ENCODE data around the gene ARHGAP23. TPM values are rescaled to one million over a fixed set of nuclear protein-coding genes. Genes with fewer than 3 reads are reported as not detected.
"Not testable (repeated sequence)": the region's sequence is repeated elsewhere in the genome, so short reads cannot be mapped to it uniquely, and the experiment has no call there.

The ARHGAP23 gene
- total RNA-seq, 1 experiment from 2014 or later, result 83.5 TPM

DNA sequence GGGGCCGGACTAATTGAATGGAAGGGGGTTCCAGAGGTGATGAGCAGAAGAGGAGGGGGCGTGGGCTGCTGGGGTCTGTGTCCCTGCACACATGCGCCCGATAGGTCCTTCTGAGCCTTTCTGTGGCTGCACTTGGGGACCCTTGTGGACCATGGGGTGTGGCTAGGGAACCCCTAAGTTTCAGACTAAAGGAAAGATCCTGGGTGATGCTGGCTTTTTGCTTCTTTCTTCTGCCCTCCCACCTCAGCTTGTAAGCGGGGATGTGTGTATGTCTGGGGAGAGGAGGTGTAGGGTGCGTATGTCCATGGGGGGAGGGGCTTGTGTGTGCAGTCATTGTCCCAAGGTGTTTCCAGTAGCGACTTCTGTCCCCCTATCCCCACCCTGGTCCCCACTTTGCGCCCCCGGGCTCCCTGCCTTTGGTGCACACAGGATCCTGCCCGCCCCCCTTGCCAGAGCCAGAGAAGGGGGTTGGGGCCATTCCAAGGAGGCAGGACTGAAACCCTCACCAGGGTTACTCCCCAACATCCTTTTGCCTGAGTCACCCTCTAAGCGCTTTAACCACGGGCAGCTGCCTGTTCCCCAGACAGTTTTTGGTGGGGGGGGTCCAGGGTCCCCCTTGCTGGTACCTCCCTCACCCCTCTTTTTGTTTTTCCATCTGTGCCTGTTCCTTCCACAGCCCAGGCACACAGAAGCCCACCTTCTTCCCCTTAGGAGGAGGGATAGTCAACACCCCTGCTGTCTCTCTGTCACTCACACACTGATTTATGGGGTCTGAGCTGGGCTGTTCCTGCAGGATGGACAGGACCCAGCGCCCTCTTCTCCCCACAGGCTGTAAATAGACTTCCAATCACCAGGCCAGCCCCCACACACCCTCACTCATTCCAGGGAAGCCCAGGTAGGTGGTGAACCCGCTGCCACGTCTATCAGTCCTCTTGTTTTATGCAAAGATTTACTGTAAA is 83.2 kb downstream of the ARHGAP23 start:
- Histone ChIP-seq H3K4me3 (ENCODE audit: low read depth, low read length) (peak overlapping the region; percentile 51), H3K4me1 (peaks cover 18% of the 10 kb centered on the region), H3K36me3 (ENCODE audit: control insufficient read depth, insufficient read depth, low read length) (no peaks in the 10 kb centered on the region), H3K9me3 (no peaks in the 10 kb centered on the region; the same call in 1 of the 2 replicates), H3K27me3 (replicated peaks; ENCODE audit: control insufficient read depth, insufficient read depth, low read length) (peaks cover 3% of the 10 kb centered on the region)
- Mint-ChIP-seq H3K4me1 (ENCODE audit: low read depth, unreplicated experiment) (peaks cover 14% of the 10 kb centered on the region), H3K27ac (ENCODE audit: unreplicated experiment) (peak overlapping the region; percentile 70), H3K9me3 (ENCODE audit: unreplicated experiment) (no peaks in the 10 kb centered on the region), H3K36me3 (ENCODE audit: insufficient read depth, unreplicated experiment) (peaks cover 53% of the 10 kb centered on the region), H3K27me3 (ENCODE audit: insufficient read depth, unreplicated experiment) (peaks cover 9% of the 10 kb centered on the region), H3K4me3 (ENCODE audit: unreplicated experiment) (peak overlapping the region; percentile 72)
- peak in 1 of 2 experiments; percentile 57 for DNase-seq
- TF ChIP-seq, protein P1, sequence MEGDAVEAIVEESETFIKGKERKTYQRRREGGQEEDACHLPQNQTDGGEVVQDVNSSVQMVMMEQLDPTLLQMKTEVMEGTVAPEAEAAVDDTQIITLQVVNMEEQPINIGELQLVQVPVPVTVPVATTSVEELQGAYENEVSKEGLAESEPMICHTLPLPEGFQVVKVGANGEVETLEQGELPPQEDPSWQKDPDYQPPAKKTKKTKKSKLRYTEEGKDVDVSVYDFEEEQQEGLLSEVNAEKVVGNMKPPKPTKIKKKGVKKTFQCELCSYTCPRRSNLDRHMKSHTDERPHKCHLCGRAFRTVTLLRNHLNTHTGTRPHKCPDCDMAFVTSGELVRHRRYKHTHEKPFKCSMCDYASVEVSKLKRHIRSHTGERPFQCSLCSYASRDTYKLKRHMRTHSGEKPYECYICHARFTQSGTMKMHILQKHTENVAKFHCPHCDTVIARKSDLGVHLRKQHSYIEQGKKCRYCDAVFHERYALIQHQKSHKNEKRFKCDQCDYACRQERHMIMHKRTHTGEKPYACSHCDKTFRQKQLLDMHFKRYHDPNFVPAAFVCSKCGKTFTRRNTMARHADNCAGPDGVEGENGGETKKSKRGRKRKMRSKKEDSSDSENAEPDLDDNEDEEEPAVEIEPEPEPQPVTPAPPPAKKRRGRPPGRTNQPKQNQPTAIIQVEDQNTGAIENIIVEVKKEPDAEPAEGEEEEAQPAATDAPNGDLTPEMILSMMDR (IDR thresholded peaks at IDR 0.05; ENCODE audit: insufficient read depth in 1 of 2, low read depth in 1 of 2, low read length in 1 of 2, severe bottlenecking in 1 of 2, unreplicated experiment in 1 of 2), result no peak
- TSS peak; percentile 81 for BruUV-seq (replicated peaks)
- ChIA-PET CTCF (interaction anchor here (0.7 to 3.6 kb wide), 8 partner anchors 47 to 157 kb away, joined by 3 to 63 read pairs (median 7); no protein-coding TSS in a partner anchor), POLR2A (no interaction called here)
- intact Hi-C loops (cut with micrococcal nuclease; ENCODE audit: unreplicated experiment), result loop anchor here (5.0 kb wide), 2 partner anchors 46 to 156 kb away; no protein-coding TSS in a partner anchor

DNA sequence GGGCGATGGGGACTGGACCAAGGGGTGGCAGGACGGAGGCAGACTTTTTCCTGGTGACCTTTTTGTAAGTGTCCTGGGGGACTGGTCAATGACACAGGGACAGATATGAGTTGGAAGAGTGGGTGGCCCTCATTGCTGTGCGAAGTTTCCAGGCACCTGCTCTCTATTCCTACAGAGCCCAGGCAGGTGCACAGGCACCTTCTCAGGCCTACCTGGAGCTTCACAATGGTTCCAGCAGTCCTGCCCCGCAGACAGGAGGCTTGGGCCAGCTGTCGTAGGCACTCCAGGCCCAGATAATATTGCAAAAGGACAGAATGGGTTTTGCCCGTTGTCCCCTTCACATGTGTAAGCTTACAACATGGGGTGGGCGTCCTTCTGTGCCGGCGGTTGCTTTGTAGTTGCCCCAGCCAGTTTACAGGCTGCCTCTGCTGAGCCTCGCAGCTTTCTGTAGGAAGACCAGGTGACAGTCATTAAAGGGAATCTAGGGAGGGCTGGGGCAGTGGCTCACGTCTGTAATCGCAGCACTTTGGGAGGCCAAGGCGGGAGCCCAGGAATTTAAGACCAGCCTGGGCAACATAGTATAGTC is 84.3 kb downstream of the ARHGAP23 start:
- Histone ChIP-seq H3K4me3 (ENCODE audit: low read depth, low read length) (no peak overlapping the region), H3K27me3 (replicated peaks; ENCODE audit: control insufficient read depth, insufficient read depth, low read length) (peaks cover 3% of the 10 kb centered on the region), H3K36me3 (ENCODE audit: control insufficient read depth, insufficient read depth, low read length) (no peaks in the 10 kb centered on the region), H3K9me3 (no peaks in the 10 kb centered on the region; the same call in 1 of the 2 replicates), H3K4me1 (peaks cover 18% of the 10 kb centered on the region)
- H3K27me3 Mint-ChIP-seq (ENCODE audit: insufficient read depth, unreplicated experiment), result peaks cover 9% of the 10 kb centered on the region
- H3K4me3 Mint-ChIP-seq (ENCODE audit: unreplicated experiment), result peak overlapping the region; percentile 72
- peak overlapping the region; percentile 23 for H3K27ac Mint-ChIP-seq (ENCODE audit: unreplicated experiment)
- TF ChIP-seq, protein P1 (IDR thresholded peaks at IDR 0.05; ENCODE audit: insufficient read depth in 1 of 2, low read depth in 1 of 2, low read length in 1 of 2, severe bottlenecking in 1 of 2, unreplicated experiment in 1 of 2), result no peak
- ChIA-PET POLR2A (no interaction called here), CTCF (interaction anchor here (1.2 to 2.1 kb wide), 4 partner anchors 46 to 156 kb away, joined by 5 to 7 read pairs (median 6); no protein-coding TSS in a partner anchor)
- H3K36me3 Mint-ChIP-seq (ENCODE audit: insufficient read depth, unreplicated experiment), result peaks cover 48% of the 10 kb centered on the region
- H3K4me1 Mint-ChIP-seq (ENCODE audit: low read depth, unreplicated experiment), result peaks cover 14% of the 10 kb centered on the region
- no TSS peak for BruUV-seq (replicated peaks)
- no peak for DNase-seq
- H3K9me3 Mint-ChIP-seq (ENCODE audit: unreplicated experiment), result no peaks in the 10 kb centered on the region
- intact Hi-C loops (cut with micrococcal nuclease; ENCODE audit: unreplicated experiment), result loop anchor here (5.0 kb wide), 2 partner anchors 45 to 155 kb away; no protein-coding TSS in a partner anchor

DNA sequence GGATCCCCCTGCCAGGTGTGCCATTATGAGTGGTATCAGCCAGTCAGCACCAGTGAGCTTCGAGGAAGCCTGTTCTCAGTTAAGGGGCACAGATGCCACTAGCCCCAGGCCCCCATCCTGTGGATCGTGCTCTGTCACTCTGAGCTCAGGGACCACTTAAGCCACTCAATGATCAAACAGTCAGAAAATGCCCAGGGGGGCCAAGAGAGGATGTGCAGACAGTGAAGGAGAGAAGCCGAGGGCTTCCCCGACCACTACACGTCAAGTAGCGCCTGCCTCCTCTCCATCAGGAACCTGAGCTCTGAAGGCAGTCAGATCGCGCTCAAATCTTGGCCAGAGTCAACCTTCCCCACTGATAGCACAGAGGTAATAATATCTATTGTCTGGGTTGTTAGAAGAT is 98.3 kb downstream of the ARHGAP23 start:
- DNase-seq; H3K9me3 ChIP-seq; H3K36me3 Mint-ChIP-seq (ENCODE audit: insufficient read depth, unreplicated experiment); H3K9me3 Mint-ChIP-seq (ENCODE audit: unreplicated experiment); H3K4me1 Mint-ChIP-seq (ENCODE audit: low read depth, unreplicated experiment); CTCF ChIA-PET; H3K27me3 ChIP-seq (replicated peaks; ENCODE audit: control insufficient read depth, insufficient read depth, low read length); H3K4me1 ChIP-seq; H3K36me3 ChIP-seq (ENCODE audit: control insufficient read depth, insufficient read depth, low read length); POLR2A ChIA-PET; intact Hi-C loops (cut with micrococcal nuclease; ENCODE audit: unreplicated experiment); BruUV-seq (replicated peaks); H3K27ac Mint-ChIP-seq (ENCODE audit: unreplicated experiment); H3K4me3 Mint-ChIP-seq (ENCODE audit: unreplicated experiment); H3K4me3 ChIP-seq (ENCODE audit: low read depth, low read length): not testable (repeated sequence)
- H3K27me3 Mint-ChIP-seq (ENCODE audit: insufficient read depth, unreplicated experiment), result peaks cover 16% of the 10 kb centered on the region

DNA sequence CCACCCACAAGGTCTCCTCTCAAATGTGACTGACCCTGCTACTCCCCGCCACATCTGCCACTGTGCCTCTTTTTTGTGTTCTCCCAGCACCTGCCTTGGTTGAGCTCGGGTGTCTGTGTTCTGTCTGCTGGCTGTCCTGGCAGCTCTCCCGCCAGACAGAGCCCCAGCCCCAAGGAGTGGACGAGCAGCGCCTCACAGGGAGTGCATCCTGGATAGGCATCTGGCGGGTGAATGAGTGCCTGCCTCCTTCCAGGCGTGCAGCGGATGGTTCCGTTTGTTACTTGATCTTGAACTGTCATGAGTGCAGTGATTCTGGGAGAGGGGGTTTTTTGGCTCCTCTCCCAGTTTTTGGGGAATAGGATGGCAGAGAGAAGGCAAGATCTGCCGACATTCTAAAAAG is 99.9 kb downstream of the ARHGAP23 start:
- H3K27ac Mint-ChIP-seq (ENCODE audit: unreplicated experiment); H3K4me3 Mint-ChIP-seq (ENCODE audit: unreplicated experiment); H3K27me3 ChIP-seq (replicated peaks; ENCODE audit: control insufficient read depth, insufficient read depth, low read length); intact Hi-C loops (cut with micrococcal nuclease; ENCODE audit: unreplicated experiment); H3K4me1 ChIP-seq; BruUV-seq (replicated peaks); H3K36me3 ChIP-seq (ENCODE audit: control insufficient read depth, insufficient read depth, low read length); H3K4me1 Mint-ChIP-seq (ENCODE audit: low read depth, unreplicated experiment); POLR2A ChIA-PET; DNase-seq; CTCF ChIA-PET; H3K9me3 ChIP-seq; H3K9me3 Mint-ChIP-seq (ENCODE audit: unreplicated experiment); H3K4me3 ChIP-seq (ENCODE audit: low read depth, low read length): not testable (repeated sequence)
- Mint-ChIP-seq H3K36me3 (ENCODE audit: insufficient read depth, unreplicated experiment) (peaks cover 10% of the 10 kb centered on the region), H3K27me3 (ENCODE audit: insufficient read depth, unreplicated experiment) (peaks cover 16% of the 10 kb centered on the region)

DNA sequence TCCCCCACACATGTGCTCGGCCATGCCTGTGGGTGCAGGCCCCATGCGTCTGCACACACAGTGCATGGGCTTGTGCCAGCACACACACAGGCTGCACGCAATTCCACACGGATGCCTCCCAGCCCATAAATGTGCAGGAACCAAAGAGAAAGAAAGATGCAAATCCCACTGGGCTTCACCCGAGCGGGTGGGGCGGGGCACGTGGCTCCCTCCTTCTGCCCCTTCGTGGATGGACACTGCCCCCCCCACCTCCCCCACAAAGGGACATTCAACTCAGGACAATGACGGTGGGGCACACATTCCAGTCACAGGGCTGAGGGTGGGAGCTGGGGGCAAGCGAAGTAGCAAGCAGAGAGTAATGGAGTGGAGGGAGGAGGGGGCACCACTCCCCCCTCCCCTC is 102.6 kb downstream of the ARHGAP23 start:
- H3K27ac Mint-ChIP-seq (ENCODE audit: unreplicated experiment); H3K36me3 ChIP-seq (ENCODE audit: control insufficient read depth, insufficient read depth, low read length); BruUV-seq (replicated peaks); CTCF ChIA-PET; intact Hi-C loops (cut with micrococcal nuclease; ENCODE audit: unreplicated experiment); H3K9me3 ChIP-seq; H3K4me3 Mint-ChIP-seq (ENCODE audit: unreplicated experiment); H3K4me1 ChIP-seq; H3K4me1 Mint-ChIP-seq (ENCODE audit: low read depth, unreplicated experiment); H3K4me3 ChIP-seq (ENCODE audit: low read depth, low read length); DNase-seq; H3K27me3 ChIP-seq (replicated peaks; ENCODE audit: control insufficient read depth, insufficient read depth, low read length); H3K9me3 Mint-ChIP-seq (ENCODE audit: unreplicated experiment): not testable (repeated sequence)
- H3K27me3 Mint-ChIP-seq (ENCODE audit: insufficient read depth, unreplicated experiment), result peaks cover 13% of the 10 kb centered on the region
- POLR2A ChIA-PET, result interaction anchor here (0.6 kb wide), 1 partner anchor 282 kb away, joined by 3 read pairs; no protein-coding TSS in a partner anchor
- H3K36me3 Mint-ChIP-seq (ENCODE audit: insufficient read depth, unreplicated experiment), result peaks cover 20% of the 10 kb centered on the region
